PC-3 (cell line): ENCODE data around the gene TGFB2. TPM values are rescaled to one million over a fixed set of nuclear protein-coding genes. Genes with fewer than 3 reads are reported as not detected.

Experiments used
- ATAC-seq: fragments of 200-7000 bp; cut with Tn5 transposase; 2 replicates; pipeline ENCODE4 v1.9.1; 2020; ENCODE audit warnings: mild to moderate bottlenecking, moderate library complexity
- BruUV-seq: library from RNA; stranded (reverse); fragments of 400-500 nt; replicated peaks from 2 replicates; lab custom pipeline; 2021; lab: Mats Ljungman, UMichigan
- CTCF ChIA-PET: fragments of 300-600 bp; sonication (Branson Sonifier 250); formaldehyde crosslinking; loops from one replicate; lab custom pipeline; 2022; ENCODE audit warnings: antibody characterized with exemption; lab: Charles Lee
- POLR2A ChIA-PET: fragments of 300-600 bp; sonication (Branson Sonifier 250); formaldehyde crosslinking; loops from one replicate; lab custom pipeline; 2022; ENCODE audit warnings: antibody characterized with exemption; ENCODE audit not compliant: unreplicated experiment; lab: Charles Lee
- DNase-seq: peaks from one replicate; pipeline ENCODE4 v3.0.0-alpha.2; 2015
- H2AFZ ChIP-seq: fragments of 300-600 bp; sonication (generic); 2 replicates; pipeline ENCODE4 v1.6.0; 2016; ENCODE audit warnings: antibody characterized with exemption, low read length
- H3F3A ChIP-seq: fragments of 300-600 bp; sonication (generic); one replicate; pipeline ENCODE4 v1.6.0; 2017; ENCODE audit warnings: antibody characterized with exemption, low read length, control low read depth, mild to moderate bottlenecking; ENCODE audit not compliant: unreplicated experiment
- H3K27ac ChIP-seq: fragments of 300-600 bp; sonication (generic); 2 replicates; pipeline ENCODE4 v1.5.1; 2016; ENCODE audit warnings: mild to moderate bottlenecking, low read length
- H3K27me3 ChIP-seq: fragments of 300-600 bp; sonication (generic); 2 replicates; pipeline ENCODE4 v1.6.1; 2016; ENCODE audit warnings: low read length, mixed read lengths
- H3K36me3 ChIP-seq: fragments of 300-600 bp; sonication (generic); 2 replicates; pipeline ENCODE4 v1.6.1; 2016; ENCODE audit warnings: low read depth, mixed run types, low read length, mixed read lengths
- H3K4me1 ChIP-seq: fragments of 300-600 bp; sonication (generic); 2 replicates; pipeline ENCODE4 v1.5.1; 2016; ENCODE audit warnings: low read length; ENCODE audit not compliant: insufficient read depth
- H3K4me2 ChIP-seq: fragments of 300-600 bp; sonication (generic); 2 replicates; pipeline ENCODE4 v1.6.0; 2016; ENCODE audit warnings: low read length
- H3K4me3 ChIP-seq: fragments of 300-600 bp; sonication (generic); 2 replicates; pipeline ENCODE4 v1.5.1; 2016; ENCODE audit warnings: mild to moderate bottlenecking, low read length, mixed read lengths
- H3K79me2 ChIP-seq: fragments of 300-600 bp; sonication (generic); 2 replicates; pipeline ENCODE4 v1.6.1; 2017; ENCODE audit warnings: low read length, mixed read lengths
- H3K9ac ChIP-seq: fragments of 300-600 bp; sonication (generic); 2 replicates; pipeline ENCODE4 v1.6.0; 2016; ENCODE audit warnings: mild to moderate bottlenecking, low read length
- H3K9me2 ChIP-seq: fragments of 300-600 bp; sonication (generic); replicated peaks from 2 replicates; pipeline ENCODE4 v1.6.1; 2016; ENCODE audit warnings: mixed run types, low read length, mixed read lengths
- H3K9me3 ChIP-seq: fragments of 300-600 bp; sonication (generic); 2 replicates; pipeline ENCODE4 v1.6.1; 2016; ENCODE audit warnings: low read length, mixed read lengths
- H4K20me1 ChIP-seq: fragments of 300-600 bp; sonication (generic); 2 replicates; pipeline ENCODE4 v1.6.1; 2016; ENCODE audit warnings: low read length, mixed read lengths
- CTCF ChIP-seq: fragments of 300-600 bp; sonication (generic); conservative IDR thresholded peaks from 2 replicates; pipeline ENCODE4 v1.5.1; 2017; ENCODE audit warnings: antibody characterized with exemption, low read depth, mild to moderate bottlenecking, low read length
- EZH2 ChIP-seq: fragments of 300-600 bp; sonication (generic); IDR thresholded peaks from one replicate; pipeline ENCODE4 v1.6.1; 2017; ENCODE audit warnings: antibody characterized with exemption, mild to moderate bottlenecking, low read length; ENCODE audit not compliant: unreplicated experiment
- EZH2phosphoT487 ChIP-seq: fragments of 300-600 bp; sonication (generic); IDR thresholded peaks from 2 replicates; pipeline ENCODE4 v1.6.1; 2018; ENCODE audit warnings: mild to moderate bottlenecking, antibody characterized with exemption, low read length, borderline replicate concordance
- intact Hi-C: fragments of 100-400 bp; cut with micrococcal nuclease; formaldehyde crosslinking; loops from 2 replicates; pipeline ENCODE4 v1.9.0; 2023
- total RNA-seq: library from RNA; depleted of rRNA; stranded (reverse); fragments of >200 nt; gene quantifications from 2 replicates; pipeline ENCODE4 v1.2.3, GENCODE V29; 2014

TGFB2 gene
- total RNA-seq, 1 experiment from 2014 or later = 50.3 TPM

GRCh38 chr1:218357211-218357892 is 12.2 kb downstream of the TGFB2 start:
- H3K27me3 ChIP-seq = no peaks in the 10 kb centered on the region
- H3K27ac ChIP-seq = no peak overlapping the region
- peaks cover 68% of the 10 kb centered on the region for H3K36me3 ChIP-seq
- POLR2A ChIA-PET = interaction anchor here (0.6 kb wide), 2 partner anchors 12 to 121 kb away, joined by 5 read pairs; partner anchors contain the start of gene TGFB2
- no peak overlapping the region for H2AFZ ChIP-seq
- BruUV-seq = no TSS peak
- no peak overlapping the region for H3K4me3 ChIP-seq
- peaks cover 31% of the 10 kb centered on the region for H4K20me1 ChIP-seq
- intact Hi-C loops = no loop called here
- TF ChIP-seq CTCF (no peak), EZH2phosphoT487 (no peak), EZH2 (no peak)
- H3K4me2 ChIP-seq = no peak overlapping the region
- CTCF ChIA-PET = interaction anchor here (0.6 to 0.7 kb wide), 2 partner anchors 51 to 173 kb away, joined by 3 to 4 read pairs; no protein-coding TSS in a partner anchor
- H3K79me2 ChIP-seq = peaks cover 99% of the 10 kb centered on the region
- no peaks in the 10 kb centered on the region for H3K9me3 ChIP-seq
- DNase-seq (no peak), ATAC-seq (no peak)
- peaks cover 29% of the 10 kb centered on the region for H3K4me1 ChIP-seq
- no peaks in the 10 kb centered on the region for H3F3A ChIP-seq
- H3K9me2 ChIP-seq = no peaks in the 10 kb centered on the region
- H3K9ac ChIP-seq = no peak overlapping the region

DNA sequence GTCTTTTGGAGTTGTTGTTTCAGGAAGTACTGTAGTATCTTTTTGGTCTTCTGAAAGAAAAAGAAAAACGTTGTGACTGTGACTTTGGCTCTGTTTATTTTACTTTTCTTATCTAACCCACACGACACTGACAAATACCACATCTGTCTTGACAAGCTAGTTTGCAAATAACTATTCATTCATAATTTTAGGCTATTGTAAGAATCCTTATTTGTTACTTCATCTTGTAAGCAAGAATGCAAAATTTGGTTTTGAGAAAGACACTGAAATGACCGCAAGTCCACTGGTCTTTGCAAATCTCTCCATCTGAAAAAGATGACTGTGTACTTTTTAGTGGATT is 12.7 kb downstream of the TGFB2 start:
- intact Hi-C loops = no loop called here
- TF ChIP-seq EZH2phosphoT487 (no peak), CTCF (no peak), EZH2 (no peak)
- Histone ChIP-seq H3K27ac (no peak overlapping the region), H3K36me3 (peaks cover 65% of the 10 kb centered on the region), H3F3A (no peaks in the 10 kb centered on the region), H3K4me1 (peaks cover 24% of the 10 kb centered on the region), H2AFZ (no peak overlapping the region), H3K27me3 (no peaks in the 10 kb centered on the region), H3K9me3 (no peaks in the 10 kb centered on the region), H3K9ac (no peak overlapping the region), H4K20me1 (peaks cover 27% of the 10 kb centered on the region), H3K9me2 (no peaks in the 10 kb centered on the region), H3K4me2 (no peak overlapping the region), H3K79me2 (peaks cover 99% of the 10 kb centered on the region), H3K4me3 (no peak overlapping the region)
- ATAC-seq = no peak
- BruUV-seq = no TSS peak
- DNase-seq = no peak
- CTCF ChIA-PET = interaction anchor here (0.5 to 0.7 kb wide), 2 partner anchors 172 to 183 kb away, joined by 3 read pairs; no protein-coding TSS in a partner anchor
- POLR2A ChIA-PET = no interaction called here
